Stimulated activated CD4-positive, alpha-beta T cell treated with anti-CD3 and anti-CD28 coated beads, Interleukin-4, amount 100 ng/mL, for 1 hour (primary cell): ENCODE measurements around the gene SYNDIG1.
"Not testable (repeated sequence)": the region's sequence is repeated elsewhere in the genome, so short reads cannot be mapped to it uniquely, and the experiment has no call there.

Source experiments
- DNase-seq: peaks from one replicate; pipeline ENCODE4 v3.0.0-alpha.2; 2020

Gene SYNDIG1

GRCh38 chr20:24616258-24617079 is 147.0 kb downstream of the SYNDIG1 start:
- DNase-seq: no peak

GRCh38 chr20:24617080-24617432 is 147.6 kb downstream of the SYNDIG1 start:
- no peak for DNase-seq

- no peak for DNase-seq
Observed at GRCh38 chr20:24617757-24618450, 148.5 kb downstream of the SYNDIG1 start.

- no peak for DNase-seq
Observed at GRCh38 chr20:24618739-24619138, 149.3 kb downstream of the SYNDIG1 start.

- no peak for DNase-seq
Observed at GRCh38 chr20:24619212-24619611, 149.8 kb downstream of the SYNDIG1 start.

- no peak for DNase-seq
Observed at GRCh38 chr20:24620937-24621519, 151.6 kb downstream of the SYNDIG1 start.

GRCh38 chr20:24622856-24623255 is 153.4 kb downstream of the SYNDIG1 start:
- DNase-seq: no peak

GRCh38 chr20:24626141-24626540 is 156.7 kb downstream of the SYNDIG1 start:
- not testable (repeated sequence) for DNase-seq

- DNase-seq: no peak
Observed at GRCh38 chr20:24627291-24627690, 157.9 kb downstream of the SYNDIG1 start.

GRCh38 chr20:24627926-24628325 is 158.5 kb downstream of the SYNDIG1 start:
- no peak for DNase-seq

GRCh38 chr20:24628985-24629384 is 159.6 kb downstream of the SYNDIG1 start:
- no peak for DNase-seq

- DNase-seq: no peak
Observed at GRCh38 chr20:24629668-24630067, 160.2 kb downstream of the SYNDIG1 start.

- DNase-seq: no peak
Observed at GRCh38 chr20:24630486-24631172, 161.2 kb downstream of the SYNDIG1 start.

- DNase-seq: no peak
Observed at GRCh38 chr20:24631173-24631505, 161.7 kb downstream of the SYNDIG1 start.

GRCh38 chr20:24632581-24632980 is 163.2 kb downstream of the SYNDIG1 start:
- DNase-seq: no peak

- no peak for DNase-seq
Observed at GRCh38 chr20:24633026-24633425, 163.6 kb downstream of the SYNDIG1 start.

GRCh38 chr20:24633521-24633920 is 164.1 kb downstream of the SYNDIG1 start:
- no peak for DNase-seq

- DNase-seq: no peak
Observed at GRCh38 chr20:24634855-24635254, 165.4 kb downstream of the SYNDIG1 start.

- no peak for DNase-seq
Observed at GRCh38 chr20:24636626-24637025, 167.2 kb downstream of the SYNDIG1 start.

- DNase-seq: no peak
Observed at GRCh38 chr20:24637087-24637486, 167.7 kb downstream of the SYNDIG1 start.

GRCh38 chr20:24637941-24638340 is 168.5 kb downstream of the SYNDIG1 start:
- no peak for DNase-seq

GRCh38 chr20:24638591-24639548 is 169.4 kb downstream of the SYNDIG1 start:
- DNase-seq: no peak
